K562 (cell line): ENCODE results near the gene SAP25. TPM values are rescaled to one million over a fixed set of nuclear protein-coding genes. Genes with fewer than 3 reads are reported as not detected.

Source experiments
- CBX5 ChIP-seq: IDR thresholded peaks from 2 replicates; pipeline ENCODE4 v1.6.1; 2014; ENCODE audit warnings: low read depth, borderline replicate concordance
- CUX1 ChIP-seq: fragments of 200-800 bp; sonication (Bioruptor generic); IDR thresholded peaks from 2 replicates; pipeline ENCODE4 v1.6.1; 2016; ENCODE audit warnings: missing genetic modification characterization, missing compliant biosample characterization
- DACH1 ChIP-seq: fragments of 450-650 bp; IDR thresholded peaks from 2 replicates; pipeline ENCODE4 v1.6.1; 2018; ENCODE audit not compliant: partially characterized antibody
- ELF4 ChIP-seq: fragments of 450-650 bp; formaldehyde crosslinking; IDR thresholded peaks from 2 replicates; pipeline ENCODE4 v1.4.0; 2022; ENCODE audit warnings: missing genetic modification characterization
- ERF ChIP-seq: fragments of 450-650 bp; formaldehyde crosslinking; IDR thresholded peaks from 2 replicates; pipeline ENCODE4 v1.4.0; 2020; ENCODE audit warnings: mild to moderate bottlenecking, mixed read lengths
- EWSR1 ChIP-seq: fragments of 450-650 bp; IDR thresholded peaks from 2 replicates; pipeline ENCODE4 v1.6.1; 2018; ENCODE audit warnings: borderline replicate concordance, mild to moderate bottlenecking, low read depth, moderate library complexity; ENCODE audit not compliant: partially characterized antibody
- GABPA ChIP-seq: fragments of 200-800 bp; sonication (Bioruptor generic); conservative IDR thresholded peaks from 2 replicates; pipeline ENCODE4 v1.6.1; 2016; ENCODE audit warnings: low read depth, missing genetic modification characterization, missing compliant biosample characterization
- ILK ChIP-seq: fragments of 450-650 bp; IDR thresholded peaks from 2 replicates; pipeline ENCODE4 v1.6.1; 2016; ENCODE audit warnings: missing genetic modification characterization, low read depth, mild to moderate bottlenecking, missing compliant biosample characterization, moderate library complexity, borderline replicate concordance
- JUND ChIP-seq, 2 experiments: IDR thresholded peaks; 2 replicates in 1 of 2; 3 replicates in 1 of 2; pipeline ENCODE4 v1.6.1; 2011; ENCODE audit warnings: borderline replicate concordance in 2 of 2, low read depth in 2 of 2, low read length in 2 of 2, improper control_type of control experiment in 1 of 2, missing biosample characterization in 1 of 2, missing genetic modification characterization in 1 of 2, missing genetic modification reagents in 1 of 2
- MAX ChIP-seq: sonication (generic); formaldehyde crosslinking; IDR thresholded peaks from 2 replicates; pipeline ENCODE4 v1.9.0; 2022; ENCODE audit warnings: mild to moderate bottlenecking, missing genetic modification reagents
- NBN ChIP-seq: fragments of 450-650 bp; IDR thresholded peaks from 2 replicates; pipeline ENCODE4 v1.6.1; 2016; ENCODE audit warnings: low read depth, mild to moderate bottlenecking
- PHF8 ChIP-seq: fragments of 200-600 bp; sonication (generic); IDR thresholded peaks from 2 replicates; pipeline ENCODE4 v1.6.1; 2012; ENCODE audit warnings: mixed run types, mild to moderate bottlenecking, inconsistent platforms, low read length, moderate library complexity, borderline replicate concordance
- POLR2A ChIP-seq: fragments of 450-650 bp; conservative IDR thresholded peaks from 2 replicates; pipeline ENCODE4 v1.6.1; 2016
- RBM15 ChIP-seq: fragments of 200-400 bp; formaldehyde crosslinking; IDR thresholded peaks from 2 replicates; pipeline ENCODE4 v1.6.1; 2018; ENCODE audit warnings: mild to moderate bottlenecking, low read length, moderate library complexity; ENCODE audit not compliant: insufficient read depth
- RCOR1 ChIP-seq, 2 experiments: IDR thresholded peaks; 2 replicates each; pipeline ENCODE4 v1.6.1; 2012; ENCODE audit warnings: low read depth in 2 of 2, low read length in 2 of 2, borderline replicate concordance in 1 of 2, improper control_type of control experiment in 1 of 2
- SMAD3 ChIP-seq: fragments of 450-650 bp; formaldehyde crosslinking; conservative IDR thresholded peaks from 2 replicates; pipeline ENCODE4 v1.4.0; 2020; ENCODE audit warnings: mild to moderate bottlenecking
- ZNF140 ChIP-seq: fragments of 250-450 bp; sonication (Bioruptor Pico); IDR thresholded peaks from 2 replicates; pipeline ENCODE4 v1.8.0; 2021; ENCODE audit warnings: moderate library complexity, mild to moderate bottlenecking, inconsistent platforms
- ZNF274 ChIP-seq: IDR thresholded peaks from 2 replicates; pipeline ENCODE4 v1.6.1; 2011; ENCODE audit warnings: low read depth, mild to moderate bottlenecking, low read length, moderate library complexity, borderline replicate concordance
- ZNF324 ChIP-seq: fragments of 250-450 bp; sonication (Bioruptor Pico); IDR thresholded peaks from 2 replicates; pipeline ENCODE4 v1.4.0; 2020; ENCODE audit warnings: mild to moderate bottlenecking
- ZNF384 ChIP-seq: IDR thresholded peaks from 2 replicates; pipeline ENCODE4 v1.6.1; 2012; ENCODE audit warnings: low read depth, low read length, improper control_type of control experiment
- ZNF707 ChIP-seq: fragments of 250-450 bp; sonication (Bioruptor Pico); conservative IDR thresholded peaks from 2 replicates; pipeline ENCODE4 v1.8.0; 2022; ENCODE audit warnings: inconsistent platforms, mild to moderate bottlenecking, moderate library complexity
- ZNF76 ChIP-seq: fragments of 250-450 bp; sonication (Bioruptor Pico); IDR thresholded peaks from 2 replicates; pipeline ENCODE4 v1.4.0; 2020; ENCODE audit warnings: mild to moderate bottlenecking, moderate library complexity, borderline replicate concordance
- ZZZ3 ChIP-seq: fragments of 450-650 bp; IDR thresholded peaks from 2 replicates; pipeline ENCODE4 v1.6.1; 2016; ENCODE audit warnings: antibody characterized with exemption, mild to moderate bottlenecking, moderate library complexity
- polyA plus RNA-seq, 8 experiments: library from polyadenylated mRNA; depleted of rRNA in 4 of 8; stranded (reverse) in 5 of 8; unstranded in 3 of 8; fragments of >200 nt; fragmentation: Nextera tagmentation in 2 of 8; fragmentation: Illumina TruSeq in 1 of 8; extraction: Ambion mirVana in 2 of 8; extraction: Trizol in 1 of 8; gene quantifications; 2 replicates each; pipeline versions ENCODE4 v1.2.1 to v1.2.3, GENCODE V29; 2011 to 2014; ENCODE audit warnings: inconsistent platforms in 1 of 8, missing spikeins in 1 of 8
- total RNA-seq, 7 experiments: library from RNA; depleted of rRNA in 6 of 7; stranded (reverse); fragments of >200 nt in 6 of 7; fragmentation: Illumina TruSeq in 2 of 7; extraction: Trizol in 2 of 7; gene quantifications; 2 replicates each; pipeline versions ENCODE4 v1.2.1 to v1.2.3, GENCODE V29; 2011 to 2021; ENCODE audit warnings: low replicate concordance in 1 of 7

Gene SAP25
- total and polyA plus RNA-seq, 9 of the 15 experiments (the other 6 are each of a cell fraction or from before 2014, with no cell fraction given), result 0.13 to 5.3 (median 0.78) TPM; not detected in 1

GRCh38 chr7:100604028-100604975, 30.6 kb upstream of the SAP25 start (continued):
- TF ChIP-seq ELF4 (CRISPR knock-in tag), result no peak
- no peak for TF ChIP-seq RBM15
- TF ChIP-seq ZZZ3, result no peak
- peak; percentile 67 for TF ChIP-seq GABPA
- TF ChIP-seq CUX1 (CRISPR knock-in tag), result no peak
- TF ChIP-seq POLR2A, result peak; percentile 40
- no peak for TF ChIP-seq ZNF76
- peak; percentile 34; the same call in 1 of the 2 replicates for TF ChIP-seq JUND (IDR thresholded peaks at IDR 0.05; ENCODE audit: borderline replicate concordance, low read depth, low read length)
- no peak; the same call in 2 of the 3 replicates for TF ChIP-seq JUND (tag; IDR thresholded peaks at IDR 0.05; ENCODE audit: borderline replicate concordance, low read depth, low read length)
- peak; percentile 85; the same call in 1 of the 2 replicates for TF ChIP-seq NBN
- no peak for TF ChIP-seq EWSR1
- TF ChIP-seq ILK (tag), result no peak
- TF ChIP-seq MAX (CRISPR knock-in tag), result no peak; the same call in 1 of the 2 replicates
- no peak for TF ChIP-seq ZNF274
- TF ChIP-seq ZNF140 (CRISPR knock-in tag), result no peak
- TF ChIP-seq ZNF707, result no peak
- TF ChIP-seq ZNF324, result no peak
- 0 out of 2 replicates have a peak, but pooled peaks have one; percentile 40 for TF ChIP-seq ERF (CRISPR knock-in tag)
- no peak for TF ChIP-seq SMAD3
- TF ChIP-seq DACH1, result no peak
- peak in 1 of 2 experiments; percentile 42; a peak in 1 of 4 replicates for TF ChIP-seq RCOR1 (IDR thresholded peaks at IDR 0.05; ENCODE audit: borderline replicate concordance in 1 of 2, low read depth in 2 of 2, low read length in 2 of 2)
- peak; percentile 61; the same call in 1 of the 2 replicates for TF ChIP-seq PHF8
- no peak for TF ChIP-seq CBX5
- no peak for TF ChIP-seq ZNF384
